Measurements from ENCODE around the gene TRIM65. TPM values are rescaled to one million over a fixed set of nuclear protein-coding genes. Genes with fewer than 3 reads are reported as not detected.

TRIM65 gene
- total and polyA plus RNA-seq, 2 experiments from 2014 or later, result 13.8 to 54.0 TPM

GRCh38 chr17:75932852-75933251 lies 36.1 kb upstream of the TRIM65 start:
- H3K79me2 ChIP-seq (replicated peaks; ENCODE audit: insufficient read depth), result no peaks in the 10 kb centered on the region
- H3K4me2 ChIP-seq, result no peak overlapping the region
- H3K27me3 Mint-ChIP-seq (ENCODE audit: insufficient read depth, low read depth, poor library complexity), result no peaks in the 10 kb centered on the region
- H3K9me3 Mint-ChIP-seq, result no peaks in the 10 kb centered on the region
- H3K4me1 Mint-ChIP-seq, result no peaks in the 10 kb centered on the region
- H3K9me2 ChIP-seq (ENCODE audit: insufficient read depth), result no peaks in the 10 kb centered on the region
- H3K27ac Mint-ChIP-seq, result no peak overlapping the region
- H3F3A ChIP-seq (replicated peaks; ENCODE audit: low read depth), result no peaks in the 10 kb centered on the region
- no peaks in the 10 kb centered on the region for H3K36me3 ChIP-seq (ENCODE audit: insufficient read depth)
- no peak for TF ChIP-seq CREB1 (CRISPR knock-in tag; IDR thresholded peaks at IDR 0.05; ENCODE audit: low read depth)
- H3K27me3 ChIP-seq (ENCODE audit: insufficient read depth), result no peaks in the 10 kb centered on the region
- no peak overlapping the region for H3K4me3 ChIP-seq
- no peak overlapping the region for H2AFZ ChIP-seq
- ATAC-seq (no peak), DNase-seq (ENCODE audit: low spot score) (no peak)
- no peak overlapping the region for H3K27ac ChIP-seq (ENCODE audit: low read depth)
- H3K4me1 ChIP-seq (ENCODE audit: insufficient read depth), result no peaks in the 10 kb centered on the region
- H3K36me3 Mint-ChIP-seq (ENCODE audit: low read depth), result peaks cover 8% of the 10 kb centered on the region; the same call in 2 of the 3 replicates
- H3K4me3 Mint-ChIP-seq, result no peak overlapping the region
- no peaks in the 10 kb centered on the region for H4K20me1 ChIP-seq (replicated peaks; ENCODE audit: insufficient read depth)

GRCh38 chr17:75931062-75931461 lies 34.3 kb upstream of the TRIM65 start:
- Mint-ChIP-seq H3K27me3 (ENCODE audit: insufficient read depth, low read depth, poor library complexity) (peaks cover 2% of the 10 kb centered on the region), H3K4me3 (no peak overlapping the region), H3K9me3 (no peaks in the 10 kb centered on the region), H3K36me3 (ENCODE audit: low read depth) (peaks cover 11% of the 10 kb centered on the region), H3K4me1 (no peaks in the 10 kb centered on the region), H3K27ac (no peak overlapping the region)
- Histone ChIP-seq H4K20me1 (replicated peaks; ENCODE audit: insufficient read depth) (no peaks in the 10 kb centered on the region), H3K79me2 (replicated peaks; ENCODE audit: insufficient read depth) (no peaks in the 10 kb centered on the region), H3K27ac (ENCODE audit: low read depth) (peak overlapping the region; percentile 45; the same call in 1 of the 2 replicates), H3F3A (replicated peaks; ENCODE audit: low read depth) (no peaks in the 10 kb centered on the region), H3K27me3 (ENCODE audit: insufficient read depth) (no peaks in the 10 kb centered on the region), H2AFZ (no peak overlapping the region), H3K4me3 (no peak overlapping the region), H3K36me3 (ENCODE audit: insufficient read depth) (no peaks in the 10 kb centered on the region), H3K9me2 (ENCODE audit: insufficient read depth) (no peaks in the 10 kb centered on the region), H3K4me1 (ENCODE audit: insufficient read depth) (no peaks in the 10 kb centered on the region), H3K4me2 (no peak overlapping the region)
- ATAC-seq, result peak; percentile 23; the same call in 2 of the 3 replicates
- DNase-seq (ENCODE audit: low spot score), result no peak
- no peak for TF ChIP-seq ETS1 (IDR thresholded peaks at IDR 0.05)
- TF ChIP-seq, protein P1, sequence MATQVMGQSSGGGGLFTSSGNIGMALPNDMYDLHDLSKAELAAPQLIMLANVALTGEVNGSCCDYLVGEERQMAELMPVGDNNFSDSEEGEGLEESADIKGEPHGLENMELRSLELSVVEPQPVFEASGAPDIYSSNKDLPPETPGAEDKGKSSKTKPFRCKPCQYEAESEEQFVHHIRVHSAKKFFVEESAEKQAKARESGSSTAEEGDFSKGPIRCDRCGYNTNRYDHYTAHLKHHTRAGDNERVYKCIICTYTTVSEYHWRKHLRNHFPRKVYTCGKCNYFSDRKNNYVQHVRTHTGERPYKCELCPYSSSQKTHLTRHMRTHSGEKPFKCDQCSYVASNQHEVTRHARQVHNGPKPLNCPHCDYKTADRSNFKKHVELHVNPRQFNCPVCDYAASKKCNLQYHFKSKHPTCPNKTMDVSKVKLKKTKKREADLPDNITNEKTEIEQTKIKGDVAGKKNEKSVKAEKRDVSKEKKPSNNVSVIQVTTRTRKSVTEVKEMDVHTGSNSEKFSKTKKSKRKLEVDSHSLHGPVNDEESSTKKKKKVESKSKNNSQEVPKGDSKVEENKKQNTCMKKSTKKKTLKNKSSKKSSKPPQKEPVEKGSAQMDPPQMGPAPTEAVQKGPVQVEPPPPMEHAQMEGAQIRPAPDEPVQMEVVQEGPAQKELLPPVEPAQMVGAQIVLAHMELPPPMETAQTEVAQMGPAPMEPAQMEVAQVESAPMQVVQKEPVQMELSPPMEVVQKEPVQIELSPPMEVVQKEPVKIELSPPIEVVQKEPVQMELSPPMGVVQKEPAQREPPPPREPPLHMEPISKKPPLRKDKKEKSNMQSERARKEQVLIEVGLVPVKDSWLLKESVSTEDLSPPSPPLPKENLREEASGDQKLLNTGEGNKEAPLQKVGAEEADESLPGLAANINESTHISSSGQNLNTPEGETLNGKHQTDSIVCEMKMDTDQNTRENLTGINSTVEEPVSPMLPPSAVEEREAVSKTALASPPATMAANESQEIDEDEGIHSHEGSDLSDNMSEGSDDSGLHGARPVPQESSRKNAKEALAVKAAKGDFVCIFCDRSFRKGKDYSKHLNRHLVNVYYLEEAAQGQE (IDR thresholded peaks at IDR 0.05; ENCODE audit: unreplicated experiment), result no peak
- TF ChIP-seq EZH2phosphoT487 (IDR thresholded peaks at IDR 0.05; ENCODE audit: unreplicated experiment), result no peak
- no peak for TF ChIP-seq ZNF331 (CRISPR knock-in tag; IDR thresholded peaks at IDR 0.05; ENCODE audit: low read depth)
- TF ChIP-seq ZNF114 (CRISPR knock-in tag; IDR thresholded peaks at IDR 0.05), result no peak
- no peak for TF ChIP-seq EZH2 (IDR thresholded peaks at IDR 0.05; ENCODE audit: low read depth, unreplicated experiment)
- TF ChIP-seq NANOG (IDR thresholded peaks at IDR 0.05; ENCODE audit: borderline replicate concordance), result no peak
- no peak for TF ChIP-seq POLR2AphosphoS5 (IDR thresholded peaks at IDR 0.05; ENCODE audit: low read depth)
- TF ChIP-seq JUNB (IDR thresholded peaks at IDR 0.05; ENCODE audit: unreplicated experiment), result no peak
- TF ChIP-seq, protein P2, sequence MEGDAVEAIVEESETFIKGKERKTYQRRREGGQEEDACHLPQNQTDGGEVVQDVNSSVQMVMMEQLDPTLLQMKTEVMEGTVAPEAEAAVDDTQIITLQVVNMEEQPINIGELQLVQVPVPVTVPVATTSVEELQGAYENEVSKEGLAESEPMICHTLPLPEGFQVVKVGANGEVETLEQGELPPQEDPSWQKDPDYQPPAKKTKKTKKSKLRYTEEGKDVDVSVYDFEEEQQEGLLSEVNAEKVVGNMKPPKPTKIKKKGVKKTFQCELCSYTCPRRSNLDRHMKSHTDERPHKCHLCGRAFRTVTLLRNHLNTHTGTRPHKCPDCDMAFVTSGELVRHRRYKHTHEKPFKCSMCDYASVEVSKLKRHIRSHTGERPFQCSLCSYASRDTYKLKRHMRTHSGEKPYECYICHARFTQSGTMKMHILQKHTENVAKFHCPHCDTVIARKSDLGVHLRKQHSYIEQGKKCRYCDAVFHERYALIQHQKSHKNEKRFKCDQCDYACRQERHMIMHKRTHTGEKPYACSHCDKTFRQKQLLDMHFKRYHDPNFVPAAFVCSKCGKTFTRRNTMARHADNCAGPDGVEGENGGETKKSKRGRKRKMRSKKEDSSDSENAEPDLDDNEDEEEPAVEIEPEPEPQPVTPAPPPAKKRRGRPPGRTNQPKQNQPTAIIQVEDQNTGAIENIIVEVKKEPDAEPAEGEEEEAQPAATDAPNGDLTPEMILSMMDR (conservative IDR thresholded peaks at IDR 0.05; ENCODE audit: low read depth in 2 of 2), result no peak
- no peak for TF ChIP-seq CREB1 (CRISPR knock-in tag; IDR thresholded peaks at IDR 0.05; ENCODE audit: low read depth)
- TF ChIP-seq STAT1 (IDR thresholded peaks at IDR 0.05; ENCODE audit: unreplicated experiment), result no peak
